Stimulated activated CD4-positive, alpha-beta T cell treated with anti-CD3 and anti-CD28 coated beads, Interleukin-12 subunit alpha, Interleukin-12 subunit beta, amount 100 ng/mL, for 24 hours (primary cell): ENCODE results near the gene MTUS2.
A peak's percentile ranks its signal among the peaks of the same experiment; 100 is the strongest.
"Not testable (repeated sequence)": the region's sequence is repeated elsewhere in the genome, so short reads cannot be mapped to it uniquely, and the experiment has no call there.

ENCODE experiments used
- DNase-seq, 2 experiments: peaks; one replicate each; pipeline ENCODE4 v3.0.0-alpha.2; 2020; ENCODE audit warnings: low read depth in 2 of 2

The MTUS2 gene

DNA sequence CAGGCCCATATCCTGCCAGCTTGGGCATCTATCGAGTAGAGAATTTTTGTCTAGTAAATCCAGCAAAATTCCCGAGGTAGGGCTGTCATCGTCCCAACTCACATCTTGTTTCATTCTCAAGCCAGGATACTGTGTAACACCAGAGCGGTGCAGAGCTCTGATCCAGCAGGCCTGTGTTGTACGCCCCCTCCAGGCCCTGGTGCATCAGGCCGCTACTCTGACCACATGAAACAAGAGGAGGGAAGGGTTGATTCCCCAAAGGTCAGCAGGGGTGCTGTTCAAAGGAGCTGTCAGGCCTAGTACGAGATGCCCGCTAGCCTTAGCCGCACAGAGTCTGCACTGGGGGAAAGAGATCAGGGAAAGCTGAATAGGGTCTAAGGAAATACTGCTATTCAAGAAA is 499.3 kb downstream of the MTUS2 start:
- DNase-seq: no peak

DNA sequence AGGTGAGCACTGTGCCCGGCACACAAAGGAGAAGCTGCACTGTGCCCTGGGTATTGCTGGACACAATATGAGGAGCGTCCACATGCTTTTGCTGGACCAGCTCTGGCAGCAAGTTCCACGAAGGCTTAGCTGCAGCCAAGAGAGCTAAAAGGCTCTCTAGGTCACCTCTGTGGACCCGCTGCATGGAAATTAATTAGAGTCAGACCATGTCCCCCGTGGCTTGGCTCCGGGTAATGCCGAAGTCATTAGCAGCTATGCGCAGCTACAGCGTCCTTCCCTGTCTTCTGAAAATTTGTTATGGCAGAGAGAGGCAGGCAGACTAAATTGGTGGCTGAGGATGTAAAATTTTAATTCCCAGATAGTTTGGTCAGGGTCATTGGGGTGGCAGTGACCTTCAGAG is 503.8 kb downstream of the MTUS2 start:
- no peak for DNase-seq

DNA sequence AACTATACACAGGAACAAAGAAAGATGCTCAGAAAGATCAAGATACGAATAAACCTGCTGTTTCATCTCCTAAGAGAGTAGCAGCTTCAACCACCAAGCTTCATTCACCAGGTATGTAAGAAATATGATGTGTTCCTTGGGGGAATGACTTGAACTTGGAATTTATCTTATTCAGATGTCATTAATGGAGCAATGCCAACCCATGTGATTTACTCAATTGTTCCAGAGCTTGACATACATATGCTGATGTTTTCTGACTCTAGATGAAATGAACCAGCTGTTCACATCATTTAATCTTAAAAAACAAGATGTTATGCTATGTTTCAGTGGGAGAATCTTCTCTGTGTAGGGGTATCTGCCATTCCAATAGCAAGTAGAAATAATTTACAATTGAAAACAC is 504.5 kb downstream of the MTUS2 start:
- DNase-seq: no peak

DNA sequence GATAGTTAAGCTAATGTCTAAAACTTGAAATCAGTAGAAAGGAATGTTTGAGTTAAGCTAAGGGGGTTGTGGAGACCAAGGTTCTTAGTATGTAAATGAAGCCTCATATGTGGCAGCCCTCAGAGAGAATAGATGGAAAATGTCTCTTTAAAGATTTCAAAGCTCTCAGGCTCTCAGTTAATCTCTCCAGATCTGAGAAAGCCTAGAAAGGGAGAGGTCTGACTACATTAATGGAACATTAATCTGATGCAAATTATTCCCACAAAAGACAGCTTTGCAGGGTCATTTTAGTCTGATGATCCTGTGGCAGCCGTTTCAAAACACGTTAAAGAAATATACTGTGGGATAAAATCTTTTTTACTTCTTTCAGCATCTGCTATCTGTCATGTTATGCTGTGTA is 508.4 kb downstream of the MTUS2 start:
- no peak for DNase-seq

DNA sequence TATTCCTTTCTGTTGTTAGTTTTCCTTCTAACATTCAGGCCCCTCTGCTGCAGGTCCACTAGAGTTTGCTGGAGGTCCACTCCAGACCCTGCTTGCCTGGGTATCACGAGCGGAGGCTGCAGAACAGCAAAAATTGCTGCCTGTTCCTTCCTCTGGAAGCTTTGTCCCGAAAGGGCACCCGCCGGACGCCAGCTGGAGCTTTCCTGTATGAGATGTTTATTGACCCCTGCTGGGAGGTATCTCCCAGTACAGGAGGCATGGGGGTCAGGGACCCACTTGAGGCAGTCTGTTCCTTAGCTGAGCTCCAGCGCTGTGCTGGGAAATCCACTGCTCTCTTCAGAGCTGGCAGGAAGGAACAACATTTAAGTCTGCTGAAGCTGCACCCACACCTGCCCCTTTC is 516.2 kb downstream of the MTUS2 start:
- no peak for DNase-seq

DNA sequence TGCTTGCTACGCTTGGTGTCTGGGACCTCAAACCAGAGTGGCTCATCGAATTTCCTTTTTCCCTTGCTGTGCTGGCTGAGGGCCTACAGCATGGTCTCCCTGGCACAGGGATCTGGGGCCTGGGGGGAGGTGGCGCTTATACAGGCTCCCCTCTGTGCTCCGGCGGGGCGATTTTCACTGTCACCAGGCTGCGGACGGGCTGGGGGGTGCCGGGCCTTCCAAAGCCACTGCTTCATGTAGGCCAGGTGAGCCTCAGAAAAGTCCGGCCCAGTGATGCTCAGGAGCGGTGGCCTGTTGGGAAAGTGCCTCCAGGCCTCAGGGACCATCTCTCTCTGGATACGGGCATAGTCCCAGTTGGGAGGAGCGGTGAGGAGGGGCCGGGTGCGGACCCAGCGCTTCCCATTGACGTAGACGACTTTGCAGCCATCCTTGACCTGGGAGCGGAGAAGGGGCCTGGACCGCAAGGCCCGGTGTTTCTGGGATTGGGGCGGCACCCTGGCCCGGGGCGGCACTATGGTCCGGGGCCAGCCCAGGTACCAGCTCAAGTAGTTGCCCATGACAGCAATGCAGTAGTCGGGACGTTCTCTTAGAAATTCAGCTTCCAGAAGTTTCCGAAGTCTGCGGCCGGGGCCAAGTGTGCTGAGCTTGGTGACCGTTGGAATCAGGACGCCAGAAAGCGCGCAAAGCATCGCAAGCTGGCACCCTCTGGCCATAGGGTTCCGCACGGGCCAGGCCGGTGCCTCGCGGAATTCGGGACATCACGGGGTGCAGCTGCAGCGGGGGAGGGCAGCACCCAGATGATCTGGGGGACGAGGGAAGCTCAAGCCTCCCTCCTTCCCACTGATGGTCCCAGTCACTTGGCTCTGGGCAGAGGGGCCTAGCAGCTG is 519.5 kb downstream of the MTUS2 start:
- DNase-seq: no peak

DNA sequence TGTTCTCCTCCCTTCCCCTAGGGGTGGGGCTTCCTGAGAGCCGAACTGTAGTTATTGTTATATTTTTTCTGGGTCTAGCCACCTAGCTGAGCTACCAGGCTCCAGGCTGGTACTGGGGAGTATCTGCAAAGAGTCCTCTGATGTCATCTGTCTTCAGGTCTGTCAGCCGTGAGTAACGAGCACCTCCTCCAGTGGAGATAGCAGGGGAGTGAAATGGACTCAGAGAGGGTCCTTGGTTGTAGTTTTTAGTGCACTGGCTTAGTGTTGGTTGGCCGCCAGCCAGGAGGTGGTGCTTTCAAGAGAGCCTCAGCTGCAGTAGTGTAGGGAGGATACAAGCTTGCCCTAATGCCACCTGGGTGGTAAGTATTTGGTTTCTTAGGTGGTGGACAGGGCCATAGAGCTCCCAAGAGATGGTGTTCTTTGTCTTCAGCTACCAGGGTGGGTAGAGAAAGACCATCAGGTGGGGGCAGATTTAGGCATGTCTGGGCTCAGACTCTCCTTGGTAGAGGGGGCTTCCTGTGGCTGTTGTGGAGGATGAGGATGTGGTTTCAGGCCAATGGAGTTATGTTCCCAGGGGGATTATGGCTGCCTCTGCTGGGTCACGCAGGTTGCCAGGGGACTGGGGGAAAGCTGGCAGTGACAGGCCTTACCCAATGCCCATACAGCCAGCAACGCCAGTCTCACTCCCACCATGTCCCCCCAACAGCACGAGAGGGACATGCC is 525.9 kb downstream of the MTUS2 start:
- DNase-seq: not testable (repeated sequence)

DNA sequence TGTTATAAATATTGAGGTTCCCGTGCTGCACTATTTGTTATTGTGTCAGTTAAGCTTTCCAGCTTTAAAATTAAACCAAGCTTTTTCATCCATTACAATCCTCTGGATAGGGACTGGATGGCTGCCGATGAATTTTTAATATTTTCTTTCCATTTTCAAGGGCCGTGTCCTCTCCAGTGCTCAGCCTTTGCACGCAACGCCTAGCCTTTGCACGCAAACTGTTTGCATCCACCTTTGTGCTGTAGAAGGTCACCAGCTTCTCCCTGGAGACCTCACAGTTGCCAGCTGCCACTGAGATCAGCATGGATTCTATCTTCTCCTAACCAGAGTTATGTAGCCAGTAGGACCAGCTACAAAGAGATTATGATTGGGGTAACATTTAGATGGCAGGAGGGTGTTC is 534.9 kb downstream of the MTUS2 start:
- DNase-seq: no peak

DNA sequence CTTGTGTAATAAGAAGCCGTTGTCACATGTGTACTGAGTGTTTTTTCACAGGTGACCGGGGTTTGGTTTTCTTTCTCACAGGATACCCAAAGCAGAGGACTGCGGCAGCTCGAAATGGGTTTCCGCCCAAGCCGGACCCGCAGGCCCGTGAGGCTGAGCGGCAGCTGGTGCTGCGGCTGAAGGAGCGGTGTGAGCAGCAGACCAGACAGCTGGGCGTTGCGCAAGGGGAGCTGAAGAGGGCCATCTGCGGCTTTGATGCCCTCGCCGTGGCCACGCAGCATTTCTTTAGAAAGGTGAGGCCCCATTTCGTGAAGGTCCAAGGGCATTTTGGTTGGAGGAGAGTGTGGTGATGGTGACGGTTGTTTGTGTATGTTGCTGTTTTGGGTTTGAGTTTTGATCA is 539.0 kb downstream of the MTUS2 start:
- DNase-seq: no peak

DNA sequence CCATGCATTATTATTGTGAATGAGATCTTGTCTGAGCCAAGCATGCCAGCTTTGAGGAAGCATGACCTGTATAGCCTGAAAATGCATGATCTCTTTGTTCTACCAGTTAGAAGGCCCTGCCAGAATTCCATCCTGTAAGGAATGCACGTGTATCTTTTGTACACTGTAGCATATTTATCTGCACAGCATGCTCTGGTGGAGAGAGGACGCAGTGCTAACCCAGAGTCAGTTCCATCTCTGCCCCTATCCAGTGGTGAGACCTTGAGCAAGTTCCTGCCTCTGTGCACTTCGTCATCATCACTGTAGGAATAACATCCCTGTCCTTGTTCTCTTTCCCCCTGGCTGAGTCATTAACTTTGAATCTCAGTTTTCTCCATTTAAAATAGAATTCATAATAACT is 541.6 kb downstream of the MTUS2 start:
- no peak for DNase-seq

DNA sequence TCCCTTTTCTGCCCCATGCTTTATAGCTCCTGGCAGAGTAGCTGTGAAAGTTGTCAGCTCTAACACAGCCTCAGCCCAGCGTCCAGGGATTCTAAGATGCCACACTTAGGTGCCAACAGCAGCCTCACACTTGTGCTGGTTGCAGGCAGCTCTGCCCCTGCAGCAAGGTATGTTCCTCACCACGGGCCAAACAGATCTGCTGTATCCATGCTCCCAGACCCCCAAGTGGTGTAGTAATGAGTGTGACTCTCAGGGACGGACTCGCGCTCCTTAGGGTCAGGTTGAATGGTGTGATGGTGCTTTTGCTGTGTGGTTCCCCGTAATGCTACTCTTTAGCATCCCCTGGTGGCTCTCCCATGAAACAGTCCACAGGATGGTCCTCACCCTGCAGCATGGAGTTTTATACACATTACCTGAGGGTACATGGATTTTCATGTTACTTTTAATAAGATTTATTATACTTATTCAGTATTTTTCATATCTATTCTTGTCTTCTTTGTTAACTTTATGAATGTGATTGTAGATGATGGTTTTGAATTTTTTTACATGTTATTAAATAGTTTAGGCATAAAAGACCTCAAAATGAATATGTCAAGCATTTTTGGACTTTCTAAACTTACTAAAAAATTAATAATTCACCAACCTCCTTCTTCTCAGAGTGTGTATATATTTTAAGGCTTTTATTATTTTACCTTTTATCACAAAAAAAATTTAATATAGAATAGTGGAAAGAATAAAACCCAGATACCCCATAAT is 542.9 kb downstream of the MTUS2 start:
- DNase-seq: peak in 1 of 2 experiments; percentile 6

DNA sequence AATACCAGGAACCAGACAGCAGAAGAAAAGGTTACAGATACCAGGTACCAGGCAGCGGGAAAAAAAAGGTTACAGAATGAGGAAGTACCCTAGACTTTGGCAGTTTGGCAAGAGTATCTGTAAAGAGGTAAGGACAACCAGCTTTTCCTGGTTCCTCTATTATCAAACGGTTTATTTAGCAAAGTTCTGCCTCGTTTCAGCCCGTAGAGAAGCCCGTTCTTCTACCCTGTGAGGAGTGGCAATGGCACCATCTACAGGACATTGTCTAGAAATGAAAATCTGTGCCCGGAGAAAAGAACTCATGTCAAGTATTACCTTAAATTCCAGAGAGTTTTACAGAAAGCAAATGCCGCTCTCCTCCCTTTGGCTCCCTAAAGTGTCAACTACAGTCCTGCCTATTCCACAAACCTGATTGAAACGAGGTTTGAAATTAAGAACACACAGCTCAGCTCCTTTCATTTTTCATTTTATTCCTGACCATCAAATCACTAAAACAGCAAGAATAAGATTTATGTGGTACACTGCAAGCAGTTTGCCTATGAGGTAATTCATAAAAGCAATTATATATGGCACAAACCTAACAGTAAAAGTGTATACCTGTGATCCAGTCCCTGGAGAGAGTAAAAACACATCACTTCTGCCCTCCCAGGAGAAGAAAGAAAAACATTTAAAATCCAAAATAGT is 549.1 kb downstream of the MTUS2 start:
- no peak for DNase-seq

DNA sequence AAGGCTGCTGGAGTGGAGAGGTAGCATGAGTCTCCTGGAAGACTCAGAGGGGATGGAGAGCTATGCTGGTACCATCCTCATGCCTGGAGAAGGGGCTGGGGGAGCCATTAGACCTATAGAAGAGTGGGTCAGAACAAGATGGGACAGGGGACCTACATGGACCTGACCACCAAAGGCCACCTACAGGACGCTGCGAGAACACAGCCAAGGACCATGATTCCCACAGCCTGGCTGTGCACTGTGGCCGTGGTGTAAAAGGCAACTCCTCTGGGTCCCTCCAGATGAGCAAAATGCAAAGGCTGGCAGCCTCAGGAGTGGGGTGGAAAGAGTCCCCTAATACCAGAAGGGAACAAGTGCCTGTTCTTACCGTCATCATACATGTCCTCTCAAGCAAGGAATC is 559.1 kb downstream of the MTUS2 start:
- no peak for DNase-seq

DNA sequence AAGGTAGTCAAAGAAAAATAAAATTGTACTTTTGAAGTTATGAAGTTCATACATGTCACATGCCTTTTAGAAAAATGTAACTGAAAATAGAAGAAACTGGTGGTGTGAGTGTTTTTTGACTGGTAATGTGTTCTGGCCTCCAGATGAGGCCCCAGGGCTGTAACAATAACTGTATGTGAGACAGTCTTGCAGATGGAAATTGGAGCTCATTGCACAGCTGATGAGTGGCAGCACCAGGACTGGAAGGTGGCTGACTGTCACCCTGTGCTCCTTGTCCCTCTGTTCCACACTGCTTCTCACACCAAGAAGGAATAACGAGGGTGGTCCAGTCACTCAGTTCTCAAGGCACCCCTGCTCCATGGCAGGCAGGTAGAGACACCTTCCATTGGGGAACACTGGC is 559.7 kb downstream of the MTUS2 start:
- no peak for DNase-seq

DNA sequence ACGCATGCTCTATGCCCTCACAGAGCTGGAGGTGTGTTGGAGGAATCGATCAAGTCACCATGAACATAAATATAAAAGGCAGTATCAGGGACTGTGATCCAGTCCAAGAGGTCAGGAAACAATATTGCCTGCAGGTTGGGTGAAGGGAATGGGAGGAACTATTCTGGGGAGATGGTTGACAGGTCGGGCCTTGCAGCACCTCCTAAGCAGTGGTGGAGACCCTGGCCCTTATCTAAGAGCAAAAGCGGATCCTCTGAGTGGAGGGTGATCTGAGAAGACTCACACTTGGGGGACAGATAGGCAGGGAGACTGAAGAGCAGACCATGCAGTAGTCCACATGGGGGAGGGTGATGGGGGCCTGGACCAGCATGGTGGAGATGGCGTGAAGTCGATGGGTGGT is 561.9 kb downstream of the MTUS2 start:
- no peak for DNase-seq

DNA sequence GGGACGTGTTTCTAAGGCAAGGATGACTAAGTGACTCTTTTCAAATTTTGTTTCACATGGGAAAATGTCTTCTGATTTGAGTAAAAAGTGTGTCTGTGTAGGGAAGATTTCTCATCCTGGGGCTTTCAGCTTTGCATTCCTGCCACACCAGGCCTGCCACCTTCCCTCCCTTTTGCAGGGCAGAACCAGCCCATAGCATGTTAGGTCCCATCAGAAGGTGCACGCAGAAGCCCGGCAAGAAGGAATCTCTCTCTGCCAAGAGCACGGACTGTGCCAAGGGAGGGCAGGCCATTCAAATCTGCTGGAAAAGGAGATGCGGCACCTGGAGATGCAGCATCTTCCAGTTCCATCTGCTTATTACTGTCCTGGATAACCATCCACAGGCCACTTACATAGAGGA is 563.3 kb downstream of the MTUS2 start:
- no peak for DNase-seq

DNA sequence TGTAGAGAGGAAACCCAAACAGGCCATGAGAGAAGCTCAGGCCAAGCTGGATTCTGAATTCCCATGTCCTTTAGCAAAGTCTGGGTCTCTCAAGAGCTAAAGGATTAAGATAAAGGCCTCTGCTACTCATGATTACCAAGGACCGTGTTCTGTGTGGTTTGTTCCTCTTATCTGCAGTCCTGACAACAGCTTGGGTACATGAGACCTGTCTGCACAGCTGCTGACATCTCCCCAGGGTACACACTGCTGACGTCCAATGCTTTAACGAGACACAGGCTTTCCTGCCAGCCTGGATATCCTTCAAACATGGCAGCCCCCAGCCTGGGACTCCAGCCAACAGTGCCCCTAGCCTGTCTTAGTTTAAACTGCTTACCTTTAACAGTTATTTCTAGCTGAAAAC is 564.3 kb downstream of the MTUS2 start:
- DNase-seq: no peak

DNA sequence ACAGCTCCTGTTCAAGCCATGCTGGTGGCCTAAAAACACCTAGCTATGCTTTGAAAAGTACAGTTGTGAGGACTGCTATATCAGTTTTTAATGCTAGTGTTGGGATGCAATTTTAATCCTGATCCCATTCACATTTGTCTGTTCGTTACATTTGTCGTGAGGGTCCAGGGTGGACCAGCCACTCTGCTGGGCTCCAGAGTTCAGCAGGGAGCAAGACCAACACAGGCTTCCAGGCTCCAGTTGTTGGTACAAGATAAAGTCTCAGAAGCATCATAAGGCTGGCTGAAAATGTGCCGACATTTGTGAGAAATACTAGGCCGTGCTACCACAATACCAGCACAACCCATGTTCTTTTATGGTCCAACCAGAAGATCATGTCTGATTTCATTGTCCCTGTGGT is 564.7 kb downstream of the MTUS2 start:
- DNase-seq: no peak

DNA sequence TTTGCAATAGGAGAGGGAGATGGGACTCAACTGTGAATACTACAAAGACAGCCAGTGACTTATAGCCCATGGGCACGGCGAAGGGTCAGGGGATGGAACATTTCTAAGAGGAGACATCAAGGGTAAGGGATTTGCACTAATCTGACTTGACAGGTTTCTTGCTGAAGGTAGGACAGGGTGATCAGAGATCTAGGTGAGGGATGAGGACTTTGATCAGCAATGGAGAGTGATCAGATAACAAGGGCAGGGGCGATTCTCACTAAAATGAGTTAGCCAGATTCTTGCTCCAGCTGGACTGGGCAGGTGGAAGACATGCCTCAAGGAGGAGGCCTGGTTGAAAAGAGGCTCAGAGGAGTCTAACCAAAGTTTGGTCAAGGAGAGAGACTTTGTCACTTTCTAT is 566.1 kb downstream of the MTUS2 start:
- no peak for DNase-seq

DNA sequence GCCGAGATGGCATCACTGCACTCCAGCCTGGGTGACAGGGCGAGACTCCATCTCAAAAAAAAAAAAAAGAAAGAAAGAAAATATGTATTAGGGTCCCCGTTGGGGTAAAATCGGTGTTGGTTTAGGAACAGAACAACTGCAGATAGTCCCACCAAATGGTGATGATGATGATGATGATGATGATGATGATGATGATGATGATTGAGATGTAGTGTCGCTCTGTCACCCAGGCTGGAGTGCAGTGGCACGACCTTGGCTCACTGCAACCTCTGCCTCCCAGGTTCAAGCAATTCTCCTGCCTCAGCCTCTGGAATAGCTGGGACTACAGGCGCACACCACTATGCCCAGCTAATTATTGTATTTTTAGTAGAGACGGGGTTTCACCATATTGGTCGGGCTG is 570.5 kb downstream of the MTUS2 start:
- DNase-seq: not testable (repeated sequence)

DNA sequence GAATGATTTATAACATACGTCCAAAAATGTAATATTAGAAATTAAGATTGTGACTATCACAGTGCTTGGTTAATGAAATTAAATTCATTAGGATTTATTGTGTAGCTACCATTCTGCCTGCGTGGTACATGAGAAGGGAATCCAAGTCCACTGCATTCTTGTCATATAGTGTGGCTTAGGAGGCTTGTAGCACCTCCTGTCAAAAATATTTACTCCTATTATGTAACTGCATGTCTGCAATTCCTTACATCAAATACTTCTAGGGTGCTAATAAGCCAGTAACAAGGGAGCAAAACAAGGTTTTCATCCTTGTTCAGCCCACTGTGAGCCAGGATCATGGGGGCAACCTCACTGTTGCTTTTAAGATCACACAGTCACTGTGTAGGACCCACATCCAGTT is 576.3 kb downstream of the MTUS2 start:
- DNase-seq: no peak

DNA sequence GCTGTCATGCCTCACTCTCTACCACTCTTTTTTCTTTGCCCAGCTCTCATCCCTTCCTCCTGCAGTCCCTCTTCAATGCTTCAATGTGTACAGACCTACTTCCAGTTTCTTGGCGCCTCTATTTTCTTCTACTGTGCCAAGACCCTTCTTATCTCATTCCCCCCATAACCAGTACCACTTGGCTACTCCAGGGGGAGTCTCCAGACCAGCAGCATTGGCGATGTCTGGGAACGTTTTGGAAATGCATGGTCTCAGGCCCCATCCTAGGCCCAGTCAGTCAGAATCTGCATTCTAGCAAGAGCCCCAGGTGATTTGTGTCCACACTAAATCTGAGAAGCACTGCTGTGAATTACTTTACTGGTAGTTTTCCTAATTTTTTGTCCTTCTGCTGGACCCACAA is 577.1 kb downstream of the MTUS2 start:
- no peak for DNase-seq
